Activated gamma-delta T cell treated with Interleukin-2 at 50 U/mL for 16 hours (primary cell): ENCODE data around the gene DTX2.
"Not testable (repeated sequence)": the region's sequence is repeated elsewhere in the genome, so short reads cannot be mapped to it uniquely, and the experiment has no call there.

Experiments used
- DNase-seq: peaks from one replicate; pipeline ENCODE4 v3.0.0-alpha.2; 2020

Gene DTX2

GRCh38 chr7:76495717-76496116 is 34.2 kb downstream of the DTX2 start:
- DNase-seq = not testable (repeated sequence)

GRCh38 chr7:76497918-76498582 is 36.5 kb downstream of the DTX2 start:
- not testable (repeated sequence) for DNase-seq

- not testable (repeated sequence) for DNase-seq
Observed at GRCh38 chr7:76498583-76499200, 37.2 kb downstream of the DTX2 start.

GRCh38 chr7:76499201-76499923 is 37.9 kb downstream of the DTX2 start:
- not testable (repeated sequence) for DNase-seq

- not testable (repeated sequence) for DNase-seq
Observed at GRCh38 chr7:76499924-76500241, 38.4 kb downstream of the DTX2 start.

- DNase-seq = not testable (repeated sequence)
Observed at GRCh38 chr7:76502224-76502623, 40.7 kb downstream of the DTX2 start.

- not testable (repeated sequence) for DNase-seq
Observed at GRCh38 chr7:76502836-76503235, 41.3 kb downstream of the DTX2 start.

GRCh38 chr7:76503244-76503643 is 41.7 kb downstream of the DTX2 start:
- DNase-seq = not testable (repeated sequence)

GRCh38 chr7:76504351-76505167 is 43.0 kb downstream of the DTX2 start:
- DNase-seq = not testable (repeated sequence)

- no peak for DNase-seq
Observed at GRCh38 chr7:76505168-76506080, 43.9 kb downstream of the DTX2 start.

GRCh38 chr7:76506081-76506440 is 44.6 kb downstream of the DTX2 start:
- no peak for DNase-seq

GRCh38 chr7:76506643-76507042 is 45.1 kb downstream of the DTX2 start:
- not testable (repeated sequence) for DNase-seq

- DNase-seq = no peak
Observed at GRCh38 chr7:76507723-76508406, 46.4 kb downstream of the DTX2 start.

GRCh38 chr7:76509931-76510877 is 48.7 kb downstream of the DTX2 start, which contains the start of gene UPK3B:
UPK3B (plus strand) TSS chr7:76510552; CDS start chr7:76510653, 101 bp downstream.
- DNase-seq = no peak

GRCh38 chr7:76511200-76511910 is 49.8 kb downstream of the DTX2 start:
- not testable (repeated sequence) for DNase-seq

- DNase-seq = not testable (repeated sequence)
Observed at GRCh38 chr7:76511911-76512885, 50.7 kb downstream of the DTX2 start.

GRCh38 chr7:76512941-76513816 is 51.7 kb downstream of the DTX2 start:
- no peak for DNase-seq
